Caco-2 (cell line): ENCODE results near the gene SULT2A1. TPM values are rescaled to one million over a fixed set of nuclear protein-coding genes. Genes with fewer than 3 reads are reported as not detected.
"Not testable (repeated sequence)": the region's sequence is repeated elsewhere in the genome, so short reads cannot be mapped to it uniquely, and the experiment has no call there.

Experiments
- BruUV-seq: library from RNA; stranded (reverse); fragments of 400-500 nt; replicated peaks from 2 replicates; lab custom pipeline; 2021; lab: Mats Ljungman, UMichigan
- CTCF ChIA-PET: fragments of 300-600 bp; sonication (Branson Sonifier 250); formaldehyde crosslinking; loops from one replicate; lab custom pipeline; 2022; ENCODE audit warnings: antibody characterized with exemption; lab: Charles Lee
- POLR2A ChIA-PET: fragments of 300-600 bp; sonication (Branson Sonifier 250); formaldehyde crosslinking; loops from one replicate; lab custom pipeline; 2022; ENCODE audit warnings: antibody characterized with exemption; lab: Charles Lee
- DNase-seq, 2 experiments: peaks; one replicate each; pipeline versions ENCODE4 v3.0.0 to v3.0.0-alpha.2; 2020 to 2022
- H3K27me3 ChIP-seq: replicated peaks from 2 replicates; pipeline ENCODE4 v1.6.0; 2011; ENCODE audit warnings: low read length; ENCODE audit not compliant: control insufficient read depth, insufficient read depth
- H3K36me3 ChIP-seq: 2 replicates; pipeline ENCODE4 v1.5.1; 2011; ENCODE audit warnings: low read length; ENCODE audit not compliant: control insufficient read depth, insufficient read depth
- H3K4me1 ChIP-seq: fragments of 250-450 bp; sonication (Bioruptor Pico); 2 replicates; pipeline ENCODE4 v1.5.1; 2020; ENCODE audit warnings: mild to moderate bottlenecking
- H3K4me3 ChIP-seq: 2 replicates; pipeline ENCODE4 v1.5.1; 2011; ENCODE audit warnings: low read depth, mild to moderate bottlenecking, control low read depth, low read length
- H3K9me3 ChIP-seq: fragments of 250-450 bp; sonication (Bioruptor Pico); 2 replicates; pipeline ENCODE4 v1.5.1; 2020; ENCODE audit warnings: mild to moderate bottlenecking, moderate library complexity
- H3K27ac Mint-ChIP-seq: one replicate; pipeline ENCODE4 v1.8.0; 2022; ENCODE audit warnings: mixed read lengths; ENCODE audit not compliant: unreplicated experiment
- H3K27me3 Mint-ChIP-seq: one replicate; pipeline ENCODE4 v1.8.0; 2022; ENCODE audit warnings: mixed read lengths; ENCODE audit not compliant: insufficient read depth, unreplicated experiment
- H3K36me3 Mint-ChIP-seq: one replicate; pipeline ENCODE4 v1.8.0; 2022; ENCODE audit warnings: mild to moderate bottlenecking, mixed read lengths; ENCODE audit not compliant: insufficient read depth, unreplicated experiment
- H3K4me1 Mint-ChIP-seq: one replicate; pipeline ENCODE4 v1.8.0; 2022; ENCODE audit warnings: low read depth, mixed read lengths; ENCODE audit not compliant: unreplicated experiment
- H3K4me3 Mint-ChIP-seq: one replicate; pipeline ENCODE4 v1.8.0; 2022; ENCODE audit warnings: mild to moderate bottlenecking, moderate library complexity, mixed read lengths; ENCODE audit not compliant: unreplicated experiment
- H3K9me3 Mint-ChIP-seq: one replicate; pipeline ENCODE4 v1.8.0; 2022; ENCODE audit warnings: mixed read lengths; ENCODE audit not compliant: unreplicated experiment
- intact Hi-C: fragments of 100-400 bp; cut with micrococcal nuclease; formaldehyde crosslinking; loops from one replicate; pipeline ENCODE4 v1.10.0; 2022; ENCODE audit not compliant: unreplicated experiment
- total RNA-seq: library from RNA; stranded (reverse); gene quantifications from 2 replicates; pipeline ENCODE4 v1.2.3, GENCODE V29; 2022
- TF ChIP-seq, protein P1 (sequence below), 2 experiments: fragments of 200-600 bp in 1 of 2; IDR thresholded peaks; 1 replicate in 1 of 2; 2 replicates in 1 of 2; pipeline versions ENCODE4 v1.5.1 to v1.8.0; 2011 to 2022; ENCODE audit warnings: antibody characterized with exemption in 1 of 2, control low read depth in 1 of 2, inconsistent platforms in 1 of 2, low read depth in 1 of 2, low read length in 1 of 2, mild to moderate bottlenecking in 1 of 2, moderate library complexity in 1 of 2; ENCODE audit not compliant: insufficient read depth in 1 of 2, severe bottlenecking in 1 of 2, unreplicated experiment in 1 of 2

SULT2A1 gene
- total RNA-seq, 1 experiment from 2014 or later, result 4.5 TPM

DNA sequence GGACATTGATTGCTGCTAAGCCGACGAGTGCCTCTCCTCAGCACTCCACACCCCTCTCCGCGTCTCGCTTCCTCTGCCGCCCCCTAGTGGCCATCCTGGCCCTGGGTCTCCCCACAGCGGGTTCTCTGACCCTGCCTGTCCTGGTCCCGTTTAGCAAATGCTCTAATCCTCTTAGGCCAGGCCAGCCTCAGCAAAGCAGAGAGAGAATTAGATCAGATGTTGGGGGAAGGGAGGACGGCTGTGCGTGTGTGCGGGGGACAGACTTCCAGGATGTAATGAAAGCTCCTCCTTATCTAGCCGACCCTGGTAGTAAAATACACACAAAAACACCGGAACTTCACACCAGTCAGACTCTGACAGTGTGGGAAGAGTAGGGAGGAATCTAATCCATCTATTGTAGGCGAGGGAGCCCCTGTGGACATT, 22.6 kb downstream of the SULT2A1 start:
- no peak overlapping the region for H3K4me3 ChIP-seq
- TF ChIP-seq, protein P1, sequence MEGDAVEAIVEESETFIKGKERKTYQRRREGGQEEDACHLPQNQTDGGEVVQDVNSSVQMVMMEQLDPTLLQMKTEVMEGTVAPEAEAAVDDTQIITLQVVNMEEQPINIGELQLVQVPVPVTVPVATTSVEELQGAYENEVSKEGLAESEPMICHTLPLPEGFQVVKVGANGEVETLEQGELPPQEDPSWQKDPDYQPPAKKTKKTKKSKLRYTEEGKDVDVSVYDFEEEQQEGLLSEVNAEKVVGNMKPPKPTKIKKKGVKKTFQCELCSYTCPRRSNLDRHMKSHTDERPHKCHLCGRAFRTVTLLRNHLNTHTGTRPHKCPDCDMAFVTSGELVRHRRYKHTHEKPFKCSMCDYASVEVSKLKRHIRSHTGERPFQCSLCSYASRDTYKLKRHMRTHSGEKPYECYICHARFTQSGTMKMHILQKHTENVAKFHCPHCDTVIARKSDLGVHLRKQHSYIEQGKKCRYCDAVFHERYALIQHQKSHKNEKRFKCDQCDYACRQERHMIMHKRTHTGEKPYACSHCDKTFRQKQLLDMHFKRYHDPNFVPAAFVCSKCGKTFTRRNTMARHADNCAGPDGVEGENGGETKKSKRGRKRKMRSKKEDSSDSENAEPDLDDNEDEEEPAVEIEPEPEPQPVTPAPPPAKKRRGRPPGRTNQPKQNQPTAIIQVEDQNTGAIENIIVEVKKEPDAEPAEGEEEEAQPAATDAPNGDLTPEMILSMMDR (IDR thresholded peaks at IDR 0.05; ENCODE audit: insufficient read depth in 1 of 2, low read depth in 1 of 2, low read length in 1 of 2, severe bottlenecking in 1 of 2, unreplicated experiment in 1 of 2), result peak; percentile 96 to 98
- no peaks in the 10 kb centered on the region for H3K27me3 ChIP-seq
- Mint-ChIP-seq H3K4me3 (no peak overlapping the region), H3K4me1 (no peaks in the 10 kb centered on the region), H3K9me3 (no peaks in the 10 kb centered on the region), H3K27ac (no peak overlapping the region), H3K36me3 (no peaks in the 10 kb centered on the region), H3K27me3 (no peaks in the 10 kb centered on the region)
- H3K4me1 ChIP-seq, result no peaks in the 10 kb centered on the region
- H3K36me3 ChIP-seq, result no peaks in the 10 kb centered on the region
- intact Hi-C loops, result loop anchor here (1.0 kb wide), 2 partner anchors 50 to 97 kb away; no protein-coding TSS in a partner anchor
- POLR2A ChIA-PET, result no interaction called here
- H3K9me3 ChIP-seq, result no peaks in the 10 kb centered on the region
- CTCF ChIA-PET, result interaction anchor here (1.0 kb wide), 1 partner anchor 54 kb away, joined by 4 read pairs; no protein-coding TSS in a partner anchor
- BruUV-seq, result no TSS peak
- DNase-seq, result peak; percentile 88 to 94

DNA sequence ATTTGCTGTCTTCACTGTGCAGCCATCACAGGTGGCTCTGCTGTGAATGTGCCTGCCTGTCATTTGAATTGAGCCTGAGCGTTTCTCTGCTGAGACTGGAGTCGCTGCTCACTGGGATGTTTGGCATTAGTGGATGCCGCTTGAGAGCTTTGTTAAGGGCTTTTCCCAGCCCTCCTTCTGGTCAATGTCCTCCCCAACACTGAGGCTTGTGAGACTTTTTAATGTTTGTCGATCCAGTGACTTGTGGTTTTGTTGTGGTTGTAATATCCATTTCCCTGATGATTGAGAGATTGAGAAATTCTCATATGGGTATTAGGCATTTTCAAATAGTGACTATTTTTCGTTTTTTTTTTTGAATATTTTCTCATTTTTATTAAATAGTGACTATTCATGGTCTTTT, 24.5 kb downstream of the SULT2A1 start:
- intact Hi-C loops, result no loop called here
- no peak overlapping the region for H3K4me3 Mint-ChIP-seq
- H3K27ac Mint-ChIP-seq, result no peak overlapping the region
- H3K27me3 ChIP-seq, result no peaks in the 10 kb centered on the region
- H3K36me3 ChIP-seq, result no peaks in the 10 kb centered on the region
- no peak overlapping the region for H3K4me3 ChIP-seq
- H3K9me3 Mint-ChIP-seq, result no peaks in the 10 kb centered on the region
- H3K36me3 Mint-ChIP-seq, result no peaks in the 10 kb centered on the region
- H3K4me1 ChIP-seq, result no peaks in the 10 kb centered on the region
- H3K9me3 ChIP-seq, result no peaks in the 10 kb centered on the region
- H3K4me1 Mint-ChIP-seq, result no peaks in the 10 kb centered on the region
- TF ChIP-seq, protein P1 (IDR thresholded peaks at IDR 0.05; ENCODE audit: insufficient read depth in 1 of 2, low read depth in 1 of 2, low read length in 1 of 2, severe bottlenecking in 1 of 2, unreplicated experiment in 1 of 2), result no peak
- no peaks in the 10 kb centered on the region for H3K27me3 Mint-ChIP-seq
- ChIA-PET CTCF (interaction anchor here (0.6 kb wide), 1 partner anchor 18 kb away, joined by 3 read pairs; no protein-coding TSS in a partner anchor), POLR2A (no interaction called here)
- no peak for DNase-seq
- no TSS peak for BruUV-seq

DNA sequence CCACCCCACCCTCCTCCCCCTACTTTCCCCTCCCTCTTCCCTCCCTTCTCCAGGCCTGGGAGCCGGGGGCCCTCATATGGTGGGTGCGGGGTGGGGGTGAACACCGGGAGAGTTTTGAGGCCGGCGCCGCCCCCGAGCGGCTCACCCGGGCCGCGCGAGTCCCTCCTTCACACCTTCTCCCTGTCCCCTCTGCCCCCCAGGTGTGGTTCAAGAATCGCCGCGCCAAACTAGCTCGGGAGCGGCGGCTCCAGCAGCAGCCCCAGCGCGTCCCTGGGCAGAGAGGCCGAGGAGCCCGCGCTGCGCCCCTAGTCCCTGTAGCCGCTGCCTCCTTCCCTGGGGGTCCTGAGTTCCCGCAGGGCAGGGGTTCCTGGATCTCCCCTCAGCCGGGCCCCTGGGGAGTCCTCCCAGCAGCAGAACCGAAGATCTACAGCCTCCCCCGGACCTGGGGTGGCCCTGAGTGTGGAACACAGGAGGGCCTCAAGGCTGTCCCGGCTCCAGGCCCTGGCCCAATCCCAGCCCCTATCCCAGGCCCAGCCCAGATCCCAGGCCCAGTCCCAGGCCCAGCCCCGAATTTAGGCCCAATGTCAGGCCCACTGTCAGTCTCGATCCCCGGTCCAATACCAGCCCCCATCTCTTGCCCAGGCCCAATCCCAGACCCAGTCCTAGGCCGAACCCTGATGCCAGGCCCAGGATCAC, 25.4 kb downstream of the SULT2A1 start:
- CTCF ChIA-PET, result interaction anchor here (0.6 kb wide), 1 partner anchor 17 kb away, joined by 3 read pairs; no protein-coding TSS in a partner anchor
- no peak overlapping the region for H3K4me3 ChIP-seq
- no peaks in the 10 kb centered on the region for H3K36me3 Mint-ChIP-seq
- BruUV-seq, result no TSS peak
- no peaks in the 10 kb centered on the region for H3K27me3 ChIP-seq
- no peak overlapping the region for H3K4me3 Mint-ChIP-seq
- POLR2A ChIA-PET, result no interaction called here
- no peaks in the 10 kb centered on the region for H3K36me3 ChIP-seq
- intact Hi-C loops, result no loop called here
- H3K27ac Mint-ChIP-seq, result no peak overlapping the region
- no peaks in the 10 kb centered on the region for H3K27me3 Mint-ChIP-seq
- no peaks in the 10 kb centered on the region for H3K4me1 ChIP-seq
- DNase-seq, result no peak
- TF ChIP-seq, protein P1 (IDR thresholded peaks at IDR 0.05; ENCODE audit: insufficient read depth in 1 of 2, low read depth in 1 of 2, low read length in 1 of 2, severe bottlenecking in 1 of 2, unreplicated experiment in 1 of 2), result no peak
- no peaks in the 10 kb centered on the region for H3K9me3 ChIP-seq
- H3K4me1 Mint-ChIP-seq, result no peaks in the 10 kb centered on the region
- no peaks in the 10 kb centered on the region for H3K9me3 Mint-ChIP-seq

DNA sequence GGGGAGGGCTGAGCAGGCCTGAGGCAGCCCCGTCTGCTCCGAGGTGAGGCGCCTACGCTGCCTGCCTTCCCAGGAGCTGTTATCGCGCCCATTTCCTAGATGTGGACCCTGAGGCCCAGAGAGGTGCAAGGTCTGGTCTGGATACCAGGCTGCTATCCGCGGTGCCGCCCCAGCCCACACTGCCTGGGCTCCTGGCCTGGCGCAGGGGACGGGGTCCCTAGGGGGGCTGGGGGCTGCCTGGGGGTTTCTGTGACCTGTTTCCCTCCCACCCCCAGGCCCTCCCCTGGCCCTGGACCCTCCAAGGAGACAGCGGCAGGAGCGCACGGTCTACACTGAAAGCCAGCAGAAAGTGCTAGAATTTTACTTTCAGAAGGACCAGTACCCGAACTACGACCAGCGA, 26.3 kb downstream of the SULT2A1 start:
- intact Hi-C loops, result not testable (repeated sequence)

More for the DNA sequence above, 26.3 kb downstream of the SULT2A1 start:
- H3K4me3 ChIP-seq, POLR2A ChIA-PET, H3K27me3 ChIP-seq, H3K4me3 Mint-ChIP-seq, H3K4me1 Mint-ChIP-seq, H3K36me3 ChIP-seq, CTCF ChIA-PET, H3K9me3 ChIP-seq, H3K9me3 Mint-ChIP-seq, H3K36me3 Mint-ChIP-seq, H3K27ac Mint-ChIP-seq, BruUV-seq, DNase-seq, H3K4me1 ChIP-seq, H3K27me3 Mint-ChIP-seq: not testable (repeated sequence)
